ENCODE measurements around the gene NOP56. TPM values are rescaled to one million over a fixed set of nuclear protein-coding genes. Genes with fewer than 3 reads are reported as not detected.

Gene NOP56, protein sequence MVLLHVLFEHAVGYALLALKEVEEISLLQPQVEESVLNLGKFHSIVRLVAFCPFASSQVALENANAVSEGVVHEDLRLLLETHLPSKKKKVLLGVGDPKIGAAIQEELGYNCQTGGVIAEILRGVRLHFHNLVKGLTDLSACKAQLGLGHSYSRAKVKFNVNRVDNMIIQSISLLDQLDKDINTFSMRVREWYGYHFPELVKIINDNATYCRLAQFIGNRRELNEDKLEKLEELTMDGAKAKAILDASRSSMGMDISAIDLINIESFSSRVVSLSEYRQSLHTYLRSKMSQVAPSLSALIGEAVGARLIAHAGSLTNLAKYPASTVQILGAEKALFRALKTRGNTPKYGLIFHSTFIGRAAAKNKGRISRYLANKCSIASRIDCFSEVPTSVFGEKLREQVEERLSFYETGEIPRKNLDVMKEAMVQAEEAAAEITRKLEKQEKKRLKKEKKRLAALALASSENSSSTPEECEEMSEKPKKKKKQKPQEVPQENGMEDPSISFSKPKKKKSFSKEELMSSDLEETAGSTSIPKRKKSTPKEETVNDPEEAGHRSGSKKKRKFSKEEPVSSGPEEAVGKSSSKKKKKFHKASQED
- 100 and 112 TPM in 2 replicates for total RNA-seq

DNA sequence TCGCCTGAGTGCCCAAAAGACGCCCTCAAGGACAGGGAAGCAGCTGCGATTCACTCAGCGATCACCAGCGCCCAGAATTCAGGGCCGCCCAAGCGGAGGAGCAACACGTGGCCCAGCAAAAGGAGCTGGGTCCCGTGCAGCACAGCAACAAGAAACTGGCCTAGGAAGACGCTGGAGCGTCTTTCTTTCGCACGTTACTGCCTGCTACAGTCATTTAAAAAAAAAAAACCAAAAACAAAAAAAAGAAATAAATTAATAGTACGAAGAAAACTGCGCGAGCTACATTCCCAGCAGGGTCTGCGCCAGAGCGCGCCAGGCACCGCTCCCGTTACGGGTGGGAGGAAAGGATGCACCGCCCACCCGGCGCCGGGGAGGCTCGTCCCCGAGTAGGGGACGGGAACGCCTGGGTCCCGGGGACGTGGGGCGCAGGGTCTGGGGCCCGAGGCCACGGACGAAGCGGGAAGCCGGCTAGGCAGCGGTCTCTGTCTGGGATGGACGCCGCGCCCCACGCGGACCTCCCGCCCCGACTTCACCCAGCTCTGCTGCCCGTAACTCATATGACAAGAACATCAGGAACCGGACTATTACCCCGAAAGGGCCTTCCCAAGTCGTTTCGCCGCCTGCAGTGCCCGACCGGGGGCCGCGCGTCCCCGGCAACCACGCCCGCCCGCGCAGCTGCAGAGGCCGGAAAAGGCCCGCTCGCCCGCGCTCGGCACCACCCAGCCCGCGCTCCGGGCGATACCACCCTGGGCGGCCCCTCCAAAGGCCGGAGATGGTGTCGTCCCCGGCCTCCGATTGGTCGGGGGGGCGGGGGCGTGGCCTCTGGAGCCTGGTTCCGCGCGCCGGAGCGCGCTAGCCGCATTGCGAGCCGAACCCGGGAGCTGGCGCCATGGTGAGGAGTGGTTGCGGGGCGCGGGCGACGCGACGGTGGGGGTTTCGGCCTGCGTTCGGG lies at the start of gene NOP56:
Gene NOP56, plus strand, starts transcription at position 861 of the 952 bp plus-strand sequence. Its CDS starts 29 bp downstream, at position 890.

DNA sequence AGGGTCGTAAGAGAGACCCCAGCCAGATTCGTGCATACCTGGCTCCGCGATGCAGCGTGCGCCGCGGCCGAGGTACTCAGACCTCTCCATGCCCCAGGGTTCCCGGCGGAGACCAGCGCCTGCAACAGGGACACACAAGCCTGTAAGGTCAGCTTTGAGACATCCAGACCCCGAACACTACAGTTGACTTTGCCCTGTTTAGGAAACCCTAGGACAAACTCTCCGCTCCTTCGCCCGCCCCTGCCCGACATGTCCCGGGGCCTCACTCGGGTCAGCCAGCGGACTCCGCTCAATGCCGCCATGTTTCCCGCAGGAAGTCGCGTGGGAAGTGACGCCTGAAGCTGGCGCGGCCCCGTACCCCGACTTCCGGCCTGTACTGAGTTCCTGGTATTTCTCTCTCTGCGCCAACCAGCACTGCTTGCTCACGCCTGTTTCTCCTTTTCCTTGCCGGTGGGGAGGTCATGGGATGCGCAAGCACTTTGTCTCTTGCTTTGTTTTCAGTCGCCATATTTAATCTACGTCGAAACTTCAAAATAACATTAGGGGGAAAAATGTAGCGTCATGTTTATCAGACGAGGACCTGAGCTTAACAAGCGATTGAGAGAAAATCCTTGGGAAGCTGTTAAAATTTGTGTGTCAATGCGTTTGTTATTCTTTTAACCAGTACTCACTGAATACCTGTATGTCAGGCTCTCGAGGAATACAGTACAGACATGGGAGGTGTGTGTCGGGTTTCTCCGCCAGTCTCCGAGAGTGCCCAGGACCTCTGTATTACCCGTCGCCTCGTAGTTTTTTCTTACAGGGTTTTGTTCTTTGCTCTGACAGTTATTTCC lies 11.7 kb downstream of the NOP56 start, which contains the start of gene IDH3B:
Gene IDH3B, minus strand, starts transcription at position 330 of the 833 bp plus-strand sequence. Its CDS starts 28 bp downstream, at position 302.

DNA sequence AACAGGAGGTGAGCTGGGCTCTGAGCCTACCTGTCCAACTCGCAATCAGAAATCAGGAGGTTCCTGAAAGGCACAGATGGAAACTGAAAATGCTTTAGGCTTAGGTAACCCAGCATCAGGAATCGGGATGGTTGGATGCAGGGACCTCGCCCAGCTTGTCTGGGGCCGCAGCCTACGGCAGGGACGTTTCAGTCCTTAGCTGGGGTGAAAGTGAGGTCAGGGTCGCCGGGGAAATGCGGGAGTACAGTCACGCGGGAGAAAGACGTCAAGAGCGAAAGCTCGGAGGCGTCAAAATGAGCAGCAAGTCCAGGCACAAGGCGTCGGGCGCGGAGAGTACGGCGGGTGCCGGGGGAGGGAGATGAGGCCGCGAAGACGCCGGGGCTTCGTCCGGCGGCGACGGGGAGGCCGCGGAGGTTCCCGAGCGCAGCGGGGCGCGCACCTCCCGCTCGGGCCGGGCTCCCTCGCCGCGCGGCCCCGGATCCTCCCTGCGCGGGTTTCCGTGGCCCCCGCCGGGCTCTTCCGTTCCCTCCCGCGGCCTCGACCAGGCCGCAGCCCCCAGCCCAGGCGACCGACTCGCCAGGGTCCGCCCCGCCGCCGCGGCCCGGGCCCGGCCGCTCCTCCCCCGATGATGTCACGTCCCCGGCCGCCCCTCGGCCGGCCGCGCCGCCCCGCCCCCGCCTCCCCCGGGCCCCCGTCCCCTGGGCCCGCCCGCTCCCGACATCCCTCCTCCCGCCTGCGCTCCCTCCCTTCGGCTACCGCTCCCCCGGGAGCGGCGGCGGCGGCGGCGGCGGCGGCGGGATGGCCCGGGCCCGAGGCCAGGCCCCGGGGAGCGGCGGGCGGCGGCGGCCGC lies 39.8 kb downstream of the NOP56 start, which contains the start of gene EBF4:
Gene EBF4, plus strand, starts transcription at position 745 of the 850 bp plus-strand sequence. CDS start 866 bp downstream, outside the sequence.

Other genes with a start within 250 kb of the NOP56 start
- gene SNRPB, start 181.8 kb upstream of the NOP56 start, total RNA-seq = 39.9 and 75.8 TPM in 2 replicates
- 11.1 and 12.3 TPM in 2 replicates for gene ZNF343, start 143.7 kb upstream of the NOP56 start, total RNA-seq
- 0.09 TPM in 1 of 2 replicates, not detected in the other for gene TMC2, start 116.1 kb upstream of the NOP56 start, total RNA-seq
- 119 and 139 TPM in 2 replicates for gene IDH3B, start 11.6 kb downstream of the NOP56 start, total RNA-seq
- gene EBF4, start 40.1 kb downstream of the NOP56 start, total RNA-seq = 0.16 and 0.43 TPM in 2 replicates
- gene CPXM1, start 148.0 kb downstream of the NOP56 start, total RNA-seq = 0.47 and 1.0 TPM in 2 replicates
- 0.32 TPM in 1 of 2 replicates, not detected in the other for gene C20orf141, start 162.4 kb downstream of the NOP56 start, total RNA-seq
- gene TMEM239, start 163.7 kb downstream of the NOP56 start, total RNA-seq = under 0.01 TPM in 1 of 2 replicates, not detected in the other
- gene PCED1A, start 188.0 kb downstream of the NOP56 start, total RNA-seq = 16.7 and 17.3 TPM in 2 replicates
- 68.1 and 78.9 TPM in 2 replicates for gene VPS16, start 188.1 kb downstream of the NOP56 start, total RNA-seq
- gene PTPRA, start 220.8 kb downstream of the NOP56 start, total RNA-seq = 22.5 and 24.9 TPM in 2 replicates

Measured in bronchial smooth muscle cell (primary cell).